ENCODE results near the gene LIPH.
"Not testable (repeated sequence)": the region's sequence is repeated elsewhere in the genome, so short reads cannot be mapped to it uniquely, and the experiment has no call there.

Gene LIPH

GRCh38 chr3:185498503-185499396 lies 53.6 kb downstream of the LIPH start, which contains the start of gene TMEM41A:
Gene TMEM41A (minus strand): TSS chr3:185499035. CDS start chr3:185498961, 74 bp downstream.
- Histone ChIP-seq H3K36me3 (replicated peaks) (peaks cover 40% of the 10 kb centered on the region), H3K4me1 (peaks cover 10% of the 10 kb centered on the region; the same call in 1 of the 2 replicates), H3K27me3 (ENCODE audit: low read depth) (no peaks in the 10 kb centered on the region), H3K9me3 (no peaks in the 10 kb centered on the region), H3K4me3 (peak within 1 kb of the TSS; percentile 83)
- DNase-seq (ENCODE audit: low spot score in 2 of 2), result peak; percentile 87 to 96
- in situ Hi-C loops (cut with MboI; ENCODE audit: low sequenced_read_pairs), result no loop called here

- Histone ChIP-seq H3K9me3 (no peaks in the 10 kb centered on the region), H3K36me3 (replicated peaks) (peaks cover 56% of the 10 kb centered on the region), H3K27me3 (ENCODE audit: low read depth) (no peaks in the 10 kb centered on the region), H3K4me1 (no peaks in the 10 kb centered on the region), H3K4me3 (no peak overlapping the region)
- in situ Hi-C loops (cut with MboI; ENCODE audit: low sequenced_read_pairs), result no loop called here
- DNase-seq (ENCODE audit: low spot score in 2 of 2), result no peak
Observed at GRCh38 chr3:185490241-185490640, 62.1 kb downstream of the LIPH start.

- no peaks in the 10 kb centered on the region for H3K4me1 ChIP-seq
- no peaks in the 10 kb centered on the region for H3K9me3 ChIP-seq
- no peaks in the 10 kb centered on the region for H3K27me3 ChIP-seq (ENCODE audit: low read depth)
- DNase-seq (ENCODE audit: low spot score in 2 of 2), result no peak
- H3K4me3 ChIP-seq, result no peak overlapping the region
- in situ Hi-C loops (cut with MboI; ENCODE audit: low sequenced_read_pairs), result no loop called here
- peaks cover 48% of the 10 kb centered on the region for H3K36me3 ChIP-seq (replicated peaks)
Observed at GRCh38 chr3:185489462-185489861, 62.9 kb downstream of the LIPH start.

GRCh38 chr3:185488465-185488864 lies 63.9 kb downstream of the LIPH start:
- DNase-seq (ENCODE audit: low spot score in 2 of 2), result no peak
- H3K9me3 ChIP-seq, result no peaks in the 10 kb centered on the region
- H3K27me3 ChIP-seq (ENCODE audit: low read depth), result no peaks in the 10 kb centered on the region
- in situ Hi-C loops (cut with MboI; ENCODE audit: low sequenced_read_pairs), result no loop called here
- H3K4me3 ChIP-seq, result no peak overlapping the region
- peaks cover 38% of the 10 kb centered on the region for H3K36me3 ChIP-seq (replicated peaks)
- H3K4me1 ChIP-seq, result no peaks in the 10 kb centered on the region

GRCh38 chr3:185486394-185486793 lies 66.0 kb downstream of the LIPH start:
- in situ Hi-C loops (cut with MboI; ENCODE audit: low sequenced_read_pairs), result no loop called here

GRCh38 chr3:185484296-185484695 lies 68.1 kb downstream of the LIPH start:
- no peaks in the 10 kb centered on the region for H3K27me3 ChIP-seq (ENCODE audit: low read depth)
- in situ Hi-C loops (cut with MboI; ENCODE audit: low sequenced_read_pairs), result no loop called here
- H3K4me3 ChIP-seq, result no peak overlapping the region
- no peaks in the 10 kb centered on the region for H3K4me1 ChIP-seq
- DNase-seq (ENCODE audit: low spot score in 2 of 2), result no peak
- peaks cover 8% of the 10 kb centered on the region for H3K36me3 ChIP-seq (replicated peaks)
- no peaks in the 10 kb centered on the region for H3K9me3 ChIP-seq

More at GRCh38 chr3:185486394-185486793, 66.0 kb downstream of the LIPH start:
- Histone ChIP-seq H3K9me3 (no peaks in the 10 kb centered on the region), H3K36me3 (replicated peaks) (peaks cover 21% of the 10 kb centered on the region), H3K27me3 (ENCODE audit: low read depth) (no peaks in the 10 kb centered on the region), H3K4me3 (no peak overlapping the region), H3K4me1 (no peaks in the 10 kb centered on the region)
- no peak for DNase-seq (ENCODE audit: low spot score in 2 of 2)

GRCh38 chr3:185479373-185479945 lies 72.9 kb downstream of the LIPH start:
- no peaks in the 10 kb centered on the region for H3K36me3 ChIP-seq (replicated peaks)
- no peak overlapping the region for H3K4me3 ChIP-seq
- in situ Hi-C loops (cut with MboI; ENCODE audit: low sequenced_read_pairs), result no loop called here
- no peaks in the 10 kb centered on the region for H3K4me1 ChIP-seq
- no peaks in the 10 kb centered on the region for H3K9me3 ChIP-seq
- no peaks in the 10 kb centered on the region for H3K27me3 ChIP-seq (ENCODE audit: low read depth)
- DNase-seq (ENCODE audit: low spot score in 2 of 2), result no peak

- in situ Hi-C loops (cut with MboI; ENCODE audit: low sequenced_read_pairs), result no loop called here
- H3K4me1 ChIP-seq, result no peaks in the 10 kb centered on the region
- no peaks in the 10 kb centered on the region for H3K9me3 ChIP-seq
- no peaks in the 10 kb centered on the region for H3K36me3 ChIP-seq (replicated peaks)
- no peak overlapping the region for H3K4me3 ChIP-seq
- H3K27me3 ChIP-seq (ENCODE audit: low read depth), result no peaks in the 10 kb centered on the region
- no peak for DNase-seq (ENCODE audit: low spot score in 2 of 2)
Observed at GRCh38 chr3:185477316-185477715, 75.1 kb downstream of the LIPH start.

GRCh38 chr3:185474922-185475321 lies 77.5 kb downstream of the LIPH start:
- H3K36me3 ChIP-seq (replicated peaks); H3K9me3 ChIP-seq; DNase-seq (ENCODE audit: low spot score in 2 of 2); H3K4me1 ChIP-seq; H3K4me3 ChIP-seq; in situ Hi-C loops (cut with MboI; ENCODE audit: low sequenced_read_pairs); H3K27me3 ChIP-seq (ENCODE audit: low read depth): not testable (repeated sequence)

- Histone ChIP-seq H3K4me3 (no peak overlapping the region), H3K36me3 (replicated peaks) (no peaks in the 10 kb centered on the region), H3K4me1 (no peaks in the 10 kb centered on the region), H3K27me3 (ENCODE audit: low read depth) (no peaks in the 10 kb centered on the region), H3K9me3 (no peaks in the 10 kb centered on the region)
- no peak for DNase-seq (ENCODE audit: low spot score in 2 of 2)
- in situ Hi-C loops (cut with MboI; ENCODE audit: low sequenced_read_pairs), result no loop called here
Observed at GRCh38 chr3:185473290-185473815, 79.0 kb downstream of the LIPH start.

GRCh38 chr3:185470323-185470722 lies 82.1 kb downstream of the LIPH start:
- Histone ChIP-seq H3K9me3 (no peaks in the 10 kb centered on the region), H3K27me3 (ENCODE audit: low read depth) (no peaks in the 10 kb centered on the region), H3K36me3 (replicated peaks) (no peaks in the 10 kb centered on the region), H3K4me1 (no peaks in the 10 kb centered on the region), H3K4me3 (no peak overlapping the region)
- in situ Hi-C loops (cut with MboI; ENCODE audit: low sequenced_read_pairs), result no loop called here
- no peak for DNase-seq (ENCODE audit: low spot score in 2 of 2)

- no peak for DNase-seq (ENCODE audit: low spot score in 2 of 2)
- no peaks in the 10 kb centered on the region for H3K27me3 ChIP-seq (ENCODE audit: low read depth)
- in situ Hi-C loops (cut with MboI; ENCODE audit: low sequenced_read_pairs), result no loop called here
- no peaks in the 10 kb centered on the region for H3K36me3 ChIP-seq (replicated peaks)
- H3K4me1 ChIP-seq, result no peaks in the 10 kb centered on the region
- no peak overlapping the region for H3K4me3 ChIP-seq
- no peaks in the 10 kb centered on the region for H3K9me3 ChIP-seq
Observed at GRCh38 chr3:185469542-185469941, 82.8 kb downstream of the LIPH start.

- H3K36me3 ChIP-seq (replicated peaks); H3K4me3 ChIP-seq; H3K9me3 ChIP-seq; DNase-seq (ENCODE audit: low spot score in 2 of 2); H3K27me3 ChIP-seq (ENCODE audit: low read depth); H3K4me1 ChIP-seq; in situ Hi-C loops (cut with MboI; ENCODE audit: low sequenced_read_pairs): not testable (repeated sequence)
Observed at GRCh38 chr3:185466123-185466522, 86.3 kb downstream of the LIPH start.

- Histone ChIP-seq H3K27me3 (ENCODE audit: low read depth) (no peaks in the 10 kb centered on the region), H3K9me3 (no peaks in the 10 kb centered on the region), H3K4me3 (no peak overlapping the region), H3K4me1 (no peaks in the 10 kb centered on the region), H3K36me3 (replicated peaks) (no peaks in the 10 kb centered on the region)
- in situ Hi-C loops (cut with MboI; ENCODE audit: low sequenced_read_pairs), result no loop called here
- no peak for DNase-seq (ENCODE audit: low spot score in 2 of 2)
Observed at GRCh38 chr3:185465471-185465870, 86.9 kb downstream of the LIPH start.
